SK-N-SH (cell line): ENCODE data around the gene PAX9. TPM values are rescaled to one million over a fixed set of nuclear protein-coding genes. Genes with fewer than 3 reads are reported as not detected.

Source experiments
- CTCF ChIA-PET: fragments of 300-600, 350-600 bp; formaldehyde crosslinking; extraction: SDS; loops from one replicate; lab custom pipeline; 2021; lab: Yijun Ruan, JAX
- POLR2A ChIA-PET: fragments of 350-600 bp; sonication (Branson Sonifier 250); formaldehyde crosslinking; extraction: SDS; loops from one replicate; lab custom pipeline; 2020; ENCODE audit warnings: antibody characterized with exemption, inconsistent platforms; lab: Yijun Ruan, JAX
- DNase-seq: peaks from one replicate; pipeline ENCODE4 v3.0.0; 2012
- H2AFZ ChIP-seq: fragments of 200-600 bp; sonication (generic); 2 replicates; pipeline ENCODE4 v1.8.1; 2016; ENCODE audit warnings: antibody characterized with exemption, mild to moderate bottlenecking, low read depth
- H3F3A ChIP-seq: fragments of 200-600 bp; sonication (generic); replicated peaks from 2 replicates; pipeline ENCODE3; 2016; ENCODE audit warnings: antibody characterized with exemption, mild to moderate bottlenecking; ENCODE audit not compliant: insufficient read depth
- H3K27ac ChIP-seq, 2 experiments: fragments of 200-500 bp in 1 of 2; fragments of 200-600 bp in 1 of 2; sonication (Bioruptor generic) in 1 of 2; sonication (generic), shearing (Covaris generic) in 1 of 2; 2 replicates each; pipeline versions ENCODE4 v1.5.1 to v1.6.1; 2014 to 2016; ENCODE audit warnings: low read depth in 2 of 2, inconsistent platforms in 1 of 2, low read length in 1 of 2, mild to moderate bottlenecking in 1 of 2, mixed read lengths in 1 of 2
- H3K27me3 ChIP-seq: fragments of 200-600 bp; sonication (generic), shearing (Covaris generic); 2 replicates; pipeline ENCODE4 v1.6.1; 2016; ENCODE audit warnings: mixed run types; ENCODE audit not compliant: insufficient read depth
- H3K36me3 ChIP-seq, 2 experiments: fragments of 200-500 bp in 1 of 2; fragments of 200-600 bp in 1 of 2; sonication (Bioruptor generic) in 1 of 2; sonication (generic) in 1 of 2; replicated peaks in 1 of 2; 2 replicates each; pipeline versions ENCODE3 to v1.5.1; 2014 to 2016; ENCODE audit warnings: low read length in 1 of 2, mild to moderate bottlenecking in 1 of 2; ENCODE audit not compliant: insufficient read depth in 2 of 2, control insufficient read depth in 1 of 2
- H3K4me1 ChIP-seq, 2 experiments: fragments of 200-500 bp in 1 of 2; fragments of 200-600 bp in 1 of 2; sonication (Bioruptor generic) in 1 of 2; sonication (generic), shearing (Covaris generic) in 1 of 2; 2 replicates each; pipeline versions ENCODE4 v1.5.1 to v1.6.1; 2014 to 2016; ENCODE audit warnings: low read depth in 1 of 2, low read length in 1 of 2, mixed run types in 1 of 2; ENCODE audit not compliant: insufficient read depth in 2 of 2, control insufficient read depth in 1 of 2
- H3K4me2 ChIP-seq: fragments of 200-600 bp; sonication (generic), shearing (Covaris generic); 2 replicates; pipeline ENCODE4 v1.6.1; 2017; ENCODE audit warnings: mixed run types
- H3K4me3 ChIP-seq, 2 experiments: fragments of 200-500 bp in 1 of 2; fragments of 200-600 bp in 1 of 2; sonication (Bioruptor generic) in 1 of 2; sonication (generic), shearing (Covaris generic) in 1 of 2; 2 replicates each; pipeline versions ENCODE4 v1.5.1 to v1.8.1; 2014 to 2016; ENCODE audit warnings: low read depth in 2 of 2, inconsistent platforms in 1 of 2, low read length in 1 of 2, mild to moderate bottlenecking in 1 of 2, mixed read lengths in 1 of 2, moderate library complexity in 1 of 2
- H3K79me2 ChIP-seq: fragments of 200-600 bp; sonication (generic); 2 replicates; pipeline ENCODE4 v1.8.1; 2017; ENCODE audit warnings: mild to moderate bottlenecking; ENCODE audit not compliant: insufficient read depth
- H3K9ac ChIP-seq: fragments of 200-600 bp; sonication (generic); 2 replicates; pipeline ENCODE4 v1.6.1; 2017; ENCODE audit warnings: mixed run types
- H3K9me2 ChIP-seq: fragments of 200-600 bp; sonication (generic); 2 replicates; pipeline ENCODE4 v1.6.1; 2017; ENCODE audit warnings: mixed run types
- H3K9me3 ChIP-seq: fragments of 200-600 bp; sonication (generic); 2 replicates; pipeline ENCODE4 v1.6.1; 2017; ENCODE audit warnings: mixed run types, mild to moderate bottlenecking, moderate library complexity
- H4K20me1 ChIP-seq: fragments of 200-600 bp; sonication (generic); 2 replicates; pipeline ENCODE4 v1.6.1; 2017; ENCODE audit warnings: mild to moderate bottlenecking, mixed run types; ENCODE audit not compliant: insufficient read depth
- CHD2 ChIP-seq: fragments of 150-350 bp; IDR thresholded peaks from 2 replicates; pipeline ENCODE4 v1.6.1; 2018; ENCODE audit warnings: low read length; ENCODE audit not compliant: partially characterized antibody
- FOXJ3 ChIP-seq: sonication (generic); formaldehyde crosslinking; IDR thresholded peaks from 2 replicates; pipeline ENCODE4 v1.5.1; 2020; ENCODE audit warnings: mild to moderate bottlenecking, missing genetic modification reagents
- GABPA ChIP-seq: IDR thresholded peaks from 2 replicates; pipeline ENCODE4 v1.4.0; 2012; ENCODE audit warnings: low read depth, mild to moderate bottlenecking
- GATA2 ChIP-seq: sonication (generic); formaldehyde crosslinking; IDR thresholded peaks from 2 replicates; pipeline ENCODE4 v1.5.0; 2020; ENCODE audit warnings: mild to moderate bottlenecking, missing genetic modification reagents
- MEF2A ChIP-seq: IDR thresholded peaks from 2 replicates; pipeline ENCODE4 v1.4.0; 2012; ENCODE audit warnings: low read depth, borderline replicate concordance
- RCOR1 ChIP-seq: fragments of 150-350 bp; IDR thresholded peaks from 2 replicates; pipeline ENCODE4 v1.6.1; 2017; ENCODE audit warnings: antibody characterized with exemption, low read length
- SMC3 ChIP-seq: IDR thresholded peaks from 2 replicates; pipeline ENCODE4 v1.6.1; 2012; ENCODE audit warnings: low read depth, low read length, improper control_type of control experiment
- TAF1 ChIP-seq: IDR thresholded peaks from 2 replicates; pipeline ENCODE4 v1.6.1; 2012; ENCODE audit warnings: low read depth, mild to moderate bottlenecking, low read length, moderate library complexity, borderline replicate concordance
- WGBS: methylation state at CpG from one replicate; pipeline ENCODE4 v1.1.6; 2017; ENCODE audit warnings: low lambda C conversion rate; 5-methylcytosine and 5-hydroxymethylcytosine counted together
- polyA plus RNA-seq, 3 experiments: library from polyadenylated mRNA; depleted of rRNA; stranded (reverse); fragments of >200 nt; gene quantifications; 2 replicates each; pipeline ENCODE4 v1.2.3, GENCODE V29; 2012
- TF ChIP-seq, protein P1 (sequence below): fragments of 150-350 bp; IDR thresholded peaks from 2 replicates; pipeline ENCODE4 v1.6.1; 2016; ENCODE audit warnings: mild to moderate bottlenecking, low read depth, low read length
- TF ChIP-seq, protein P2 (sequence below): IDR thresholded peaks from 2 replicates; pipeline ENCODE4 v1.4.0; 2012; ENCODE audit warnings: low read depth, borderline replicate concordance
- TF ChIP-seq, protein P3 (sequence below): IDR thresholded peaks from 2 replicates; pipeline ENCODE4 v1.4.0; 2012; ENCODE audit warnings: low read depth
- TF ChIP-seq, protein P4 (sequence below): IDR thresholded peaks from 2 replicates; pipeline ENCODE4; 2012
- TF ChIP-seq, protein P5 (sequence below): fragments of 150-350 bp; IDR thresholded peaks from 2 replicates; pipeline ENCODE4 v1.6.1; 2017; ENCODE audit warnings: antibody characterized with exemption, low read length, low read depth, borderline replicate concordance
- TF ChIP-seq, protein P6 (sequence below): IDR thresholded peaks from 2 replicates; pipeline ENCODE4 v1.6.1; 2012; ENCODE audit warnings: mild to moderate bottlenecking, low read depth, low read length, moderate library complexity

PAX9 gene
- polyA plus RNA-seq, 1 of the 3 experiments (the other 2 are of a cell fraction): not detected

DNA sequence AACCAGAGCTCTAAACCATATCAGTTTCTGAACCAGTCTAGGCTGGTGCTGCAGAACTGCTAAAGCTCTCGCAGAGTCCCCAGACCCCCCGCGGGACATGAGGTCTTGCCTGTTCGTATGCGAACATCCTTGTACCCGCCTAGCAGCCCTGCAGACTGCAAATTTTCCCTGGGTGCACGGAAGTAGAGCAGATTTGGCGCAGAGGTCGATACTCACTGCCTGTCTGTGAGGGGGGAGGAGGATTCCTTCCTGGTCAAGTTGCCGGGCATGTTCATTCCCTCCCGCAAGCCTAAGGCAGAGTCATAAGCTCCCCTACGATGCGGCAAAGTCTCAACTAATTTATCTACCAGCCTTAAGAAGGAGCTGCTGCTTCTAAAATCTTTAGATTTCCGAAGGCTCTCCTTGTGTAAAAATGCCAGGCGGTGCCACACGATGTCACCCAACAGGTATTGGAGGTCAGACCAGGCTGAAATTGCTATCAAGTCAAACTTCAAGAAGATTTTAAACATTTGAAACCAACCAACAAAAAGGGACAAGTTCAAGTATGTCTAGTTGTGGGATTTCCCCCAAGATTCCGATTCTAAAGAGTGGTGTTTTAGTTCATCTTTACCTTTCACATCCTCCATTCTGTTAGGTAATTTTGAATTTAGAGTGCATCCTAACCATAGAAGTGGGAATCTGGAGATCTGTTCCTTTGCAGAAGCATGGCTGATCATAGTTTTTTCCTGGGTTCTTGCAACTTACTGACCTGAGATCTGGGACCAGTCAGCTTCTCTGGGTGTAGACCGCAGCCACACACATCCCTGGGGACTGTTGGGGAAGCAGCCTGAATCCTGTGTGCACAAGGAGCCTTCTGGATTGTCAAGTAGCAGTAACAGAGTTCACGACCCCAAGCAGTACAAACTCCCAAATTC, 1.6 kb upstream of the PAX9 start:
- Histone ChIP-seq H3K9me2 (no peaks in the 10 kb centered on the region), H3K36me3 (no peaks in the 10 kb centered on the region), H3K4me1 (no peaks in the 10 kb centered on the region; a peak in 1 of 4 replicates), H3K9me3 (no peaks in the 10 kb centered on the region), H4K20me1 (no peaks in the 10 kb centered on the region), H2AFZ (no peak overlapping the region), H3K4me3 (no peak overlapping the region), H3K4me2 (no peak overlapping the region), H3K27ac (no peak overlapping the region), H3K79me2 (no peaks in the 10 kb centered on the region), H3K9ac (no peak overlapping the region), H3K27me3 (peaks cover 95% of the 10 kb centered on the region), H3F3A (no peaks in the 10 kb centered on the region)
- DNase-seq: no peak
- TF ChIP-seq, protein P1, sequence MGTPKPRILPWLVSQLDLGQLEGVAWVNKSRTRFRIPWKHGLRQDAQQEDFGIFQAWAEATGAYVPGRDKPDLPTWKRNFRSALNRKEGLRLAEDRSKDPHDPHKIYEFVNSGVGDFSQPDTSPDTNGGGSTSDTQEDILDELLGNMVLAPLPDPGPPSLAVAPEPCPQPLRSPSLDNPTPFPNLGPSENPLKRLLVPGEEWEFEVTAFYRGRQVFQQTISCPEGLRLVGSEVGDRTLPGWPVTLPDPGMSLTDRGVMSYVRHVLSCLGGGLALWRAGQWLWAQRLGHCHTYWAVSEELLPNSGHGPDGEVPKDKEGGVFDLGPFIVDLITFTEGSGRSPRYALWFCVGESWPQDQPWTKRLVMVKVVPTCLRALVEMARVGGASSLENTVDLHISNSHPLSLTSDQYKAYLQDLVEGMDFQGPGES: no peak
- TF ChIP-seq, protein P2, sequence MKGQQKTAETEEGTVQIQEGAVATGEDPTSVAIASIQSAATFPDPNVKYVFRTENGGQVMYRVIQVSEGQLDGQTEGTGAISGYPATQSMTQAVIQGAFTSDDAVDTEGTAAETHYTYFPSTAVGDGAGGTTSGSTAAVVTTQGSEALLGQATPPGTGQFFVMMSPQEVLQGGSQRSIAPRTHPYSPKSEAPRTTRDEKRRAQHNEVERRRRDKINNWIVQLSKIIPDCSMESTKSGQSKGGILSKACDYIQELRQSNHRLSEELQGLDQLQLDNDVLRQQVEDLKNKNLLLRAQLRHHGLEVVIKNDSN: no peak
- TF ChIP-seq FOXJ3 (CRISPR knock-in tag) (no peak), GABPA (no peak), RCOR1 (no peak)
- TF ChIP-seq, protein P3, sequence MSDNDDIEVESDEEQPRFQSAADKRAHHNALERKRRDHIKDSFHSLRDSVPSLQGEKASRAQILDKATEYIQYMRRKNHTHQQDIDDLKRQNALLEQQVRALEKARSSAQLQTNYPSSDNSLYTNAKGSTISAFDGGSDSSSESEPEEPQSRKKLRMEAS: no peak
- TF ChIP-seq, protein P4, sequence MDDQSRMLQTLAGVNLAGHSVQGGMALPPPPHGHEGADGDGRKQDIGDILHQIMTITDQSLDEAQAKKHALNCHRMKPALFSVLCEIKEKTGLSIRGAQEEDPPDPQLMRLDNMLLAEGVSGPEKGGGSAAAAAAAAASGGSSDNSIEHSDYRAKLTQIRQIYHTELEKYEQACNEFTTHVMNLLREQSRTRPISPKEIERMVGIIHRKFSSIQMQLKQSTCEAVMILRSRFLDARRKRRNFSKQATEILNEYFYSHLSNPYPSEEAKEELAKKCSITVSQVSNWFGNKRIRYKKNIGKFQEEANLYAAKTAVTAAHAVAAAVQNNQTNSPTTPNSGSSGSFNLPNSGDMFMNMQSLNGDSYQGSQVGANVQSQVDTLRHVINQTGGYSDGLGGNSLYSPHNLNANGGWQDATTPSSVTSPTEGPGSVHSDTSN: no peak
- ChIA-PET CTCF (no interaction called here), POLR2A (no interaction called here)
- WGBS: 8% methylated on average over 15 of the region's 19 CpGs

DNA sequence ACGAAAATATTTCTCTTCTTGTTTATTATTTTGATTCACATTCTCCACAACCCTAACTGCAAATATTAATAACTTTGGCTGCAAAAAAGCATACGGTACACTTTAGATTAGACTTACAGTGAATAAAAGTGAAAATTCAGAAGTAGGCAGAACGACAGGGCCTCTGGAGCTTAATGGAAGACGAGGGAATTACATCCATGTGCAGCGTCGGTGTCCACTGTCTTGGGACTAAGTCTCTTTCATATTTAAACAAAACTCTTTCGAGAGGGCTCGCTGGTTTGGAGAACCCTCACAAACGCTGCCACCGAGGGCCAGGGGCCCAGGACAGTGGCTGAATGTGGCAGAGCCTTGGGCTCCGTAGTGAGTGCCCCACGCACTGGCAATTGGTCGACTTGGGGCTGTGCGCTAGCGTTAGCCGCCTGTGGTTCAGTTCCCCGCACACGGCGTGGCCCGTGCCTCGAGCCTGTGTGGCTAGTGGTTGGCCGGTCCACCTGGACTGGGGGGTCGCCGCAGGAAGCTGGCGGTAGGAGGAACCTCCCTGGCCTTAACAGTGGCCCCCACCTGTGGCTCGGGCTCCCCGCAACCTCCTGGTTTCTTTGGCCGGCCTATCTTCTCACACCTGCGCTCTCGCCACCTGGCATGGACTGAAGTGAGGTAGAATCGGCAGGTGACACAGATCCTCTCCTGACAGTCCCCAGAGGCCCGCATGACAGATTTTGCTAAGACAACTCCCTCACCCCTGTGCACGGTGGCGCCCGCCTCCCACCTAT, 739 bp upstream of the PAX9 start:
- 20% methylated on average over 16 of the region's 35 CpGs for WGBS
- ChIA-PET CTCF (no interaction called here), POLR2A (no interaction called here)
- Histone ChIP-seq H2AFZ (no peak overlapping the region), H3K9me3 (no peaks in the 10 kb centered on the region), H3K4me2 (peak overlapping the region; percentile 55; the same call in 1 of the 2 replicates), H3K79me2 (no peaks in the 10 kb centered on the region), H3K27me3 (peaks cover 89% of the 10 kb centered on the region), H4K20me1 (no peaks in the 10 kb centered on the region), H3F3A (no peaks in the 10 kb centered on the region), H3K27ac (no peak overlapping the region), H3K9ac (no peak overlapping the region), H3K9me2 (no peaks in the 10 kb centered on the region), H3K36me3 (no peaks in the 10 kb centered on the region), H3K4me3 (peak overlapping the region in 1 of 2 experiments; percentile 30; a peak in 1 of 4 replicates), H3K4me1 (no peaks in the 10 kb centered on the region; a peak in 1 of 4 replicates)
- no peak for DNase-seq
- TF ChIP-seq, protein P5, sequence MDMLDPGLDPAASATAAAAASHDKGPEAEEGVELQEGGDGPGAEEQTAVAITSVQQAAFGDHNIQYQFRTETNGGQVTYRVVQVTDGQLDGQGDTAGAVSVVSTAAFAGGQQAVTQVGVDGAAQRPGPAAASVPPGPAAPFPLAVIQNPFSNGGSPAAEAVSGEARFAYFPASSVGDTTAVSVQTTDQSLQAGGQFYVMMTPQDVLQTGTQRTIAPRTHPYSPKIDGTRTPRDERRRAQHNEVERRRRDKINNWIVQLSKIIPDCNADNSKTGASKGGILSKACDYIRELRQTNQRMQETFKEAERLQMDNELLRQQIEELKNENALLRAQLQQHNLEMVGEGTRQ: no peak
- TF ChIP-seq CHD2: no peak
- TF ChIP-seq, protein P2: no peak
- TF ChIP-seq TAF1: no peak
- no peak for TF ChIP-seq MEF2A
- no peak for TF ChIP-seq GATA2
- no peak for TF ChIP-seq SMC3
- TF ChIP-seq, protein P6, sequence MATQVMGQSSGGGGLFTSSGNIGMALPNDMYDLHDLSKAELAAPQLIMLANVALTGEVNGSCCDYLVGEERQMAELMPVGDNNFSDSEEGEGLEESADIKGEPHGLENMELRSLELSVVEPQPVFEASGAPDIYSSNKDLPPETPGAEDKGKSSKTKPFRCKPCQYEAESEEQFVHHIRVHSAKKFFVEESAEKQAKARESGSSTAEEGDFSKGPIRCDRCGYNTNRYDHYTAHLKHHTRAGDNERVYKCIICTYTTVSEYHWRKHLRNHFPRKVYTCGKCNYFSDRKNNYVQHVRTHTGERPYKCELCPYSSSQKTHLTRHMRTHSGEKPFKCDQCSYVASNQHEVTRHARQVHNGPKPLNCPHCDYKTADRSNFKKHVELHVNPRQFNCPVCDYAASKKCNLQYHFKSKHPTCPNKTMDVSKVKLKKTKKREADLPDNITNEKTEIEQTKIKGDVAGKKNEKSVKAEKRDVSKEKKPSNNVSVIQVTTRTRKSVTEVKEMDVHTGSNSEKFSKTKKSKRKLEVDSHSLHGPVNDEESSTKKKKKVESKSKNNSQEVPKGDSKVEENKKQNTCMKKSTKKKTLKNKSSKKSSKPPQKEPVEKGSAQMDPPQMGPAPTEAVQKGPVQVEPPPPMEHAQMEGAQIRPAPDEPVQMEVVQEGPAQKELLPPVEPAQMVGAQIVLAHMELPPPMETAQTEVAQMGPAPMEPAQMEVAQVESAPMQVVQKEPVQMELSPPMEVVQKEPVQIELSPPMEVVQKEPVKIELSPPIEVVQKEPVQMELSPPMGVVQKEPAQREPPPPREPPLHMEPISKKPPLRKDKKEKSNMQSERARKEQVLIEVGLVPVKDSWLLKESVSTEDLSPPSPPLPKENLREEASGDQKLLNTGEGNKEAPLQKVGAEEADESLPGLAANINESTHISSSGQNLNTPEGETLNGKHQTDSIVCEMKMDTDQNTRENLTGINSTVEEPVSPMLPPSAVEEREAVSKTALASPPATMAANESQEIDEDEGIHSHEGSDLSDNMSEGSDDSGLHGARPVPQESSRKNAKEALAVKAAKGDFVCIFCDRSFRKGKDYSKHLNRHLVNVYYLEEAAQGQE: no peak
